BE2C (cell line): ENCODE data around the gene ADTRP.

Source experiments
- DNase-seq: peaks from one replicate; pipeline ENCODE4 v3.0.0-alpha.2; 2020
- H3K27me3 ChIP-seq: fragments of 250-450 bp; sonication (Bioruptor Pico); 2 replicates; pipeline ENCODE4 v1.5.1; 2020; ENCODE audit warnings: mild to moderate bottlenecking
- H3K36me3 ChIP-seq: fragments of 250-450 bp; sonication (Bioruptor Pico); 2 replicates; pipeline ENCODE4 v1.5.1; 2020; ENCODE audit warnings: mild to moderate bottlenecking
- H3K4me1 ChIP-seq: fragments of 250-450 bp; sonication (Bioruptor Pico); 2 replicates; pipeline ENCODE4 v1.5.1; 2020
- H3K4me3 ChIP-seq: 2 replicates; pipeline ENCODE4 v1.5.1; 2011; ENCODE audit warnings: low read depth, low read length
- H3K9me3 ChIP-seq: fragments of 250-450 bp; sonication (Bioruptor Pico); 2 replicates; pipeline ENCODE4 v1.5.1; 2020
- TF ChIP-seq, protein P1 (sequence below): IDR thresholded peaks from 2 replicates; pipeline ENCODE4 v1.5.1; 2012; ENCODE audit warnings: mild to moderate bottlenecking, low read depth, low read length

ADTRP gene

DNA sequence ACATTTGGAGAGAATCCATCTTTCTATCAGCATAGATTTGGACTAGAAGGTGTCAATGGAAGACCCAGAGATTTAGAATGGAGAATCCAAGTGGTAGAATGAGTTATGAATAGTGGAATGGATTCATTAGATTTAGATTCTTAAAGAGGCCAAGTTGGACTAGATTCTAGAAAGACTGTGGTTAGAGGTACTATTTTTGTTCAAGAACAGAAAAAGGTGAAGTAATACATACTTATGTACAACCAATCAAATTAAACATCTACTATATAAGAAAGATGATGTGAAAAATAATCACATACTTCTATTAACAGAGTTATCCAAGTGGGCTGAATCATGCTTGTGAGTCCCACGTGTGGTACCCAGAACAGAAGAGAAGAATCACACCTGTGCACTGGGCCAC lies 33.8 kb upstream of the ADTRP start:
- Histone ChIP-seq H3K36me3 (no peaks in the 10 kb centered on the region), H3K27me3 (no peaks in the 10 kb centered on the region), H3K4me3 (no peak overlapping the region), H3K4me1 (no peaks in the 10 kb centered on the region), H3K9me3 (no peaks in the 10 kb centered on the region)
- TF ChIP-seq, protein P1, sequence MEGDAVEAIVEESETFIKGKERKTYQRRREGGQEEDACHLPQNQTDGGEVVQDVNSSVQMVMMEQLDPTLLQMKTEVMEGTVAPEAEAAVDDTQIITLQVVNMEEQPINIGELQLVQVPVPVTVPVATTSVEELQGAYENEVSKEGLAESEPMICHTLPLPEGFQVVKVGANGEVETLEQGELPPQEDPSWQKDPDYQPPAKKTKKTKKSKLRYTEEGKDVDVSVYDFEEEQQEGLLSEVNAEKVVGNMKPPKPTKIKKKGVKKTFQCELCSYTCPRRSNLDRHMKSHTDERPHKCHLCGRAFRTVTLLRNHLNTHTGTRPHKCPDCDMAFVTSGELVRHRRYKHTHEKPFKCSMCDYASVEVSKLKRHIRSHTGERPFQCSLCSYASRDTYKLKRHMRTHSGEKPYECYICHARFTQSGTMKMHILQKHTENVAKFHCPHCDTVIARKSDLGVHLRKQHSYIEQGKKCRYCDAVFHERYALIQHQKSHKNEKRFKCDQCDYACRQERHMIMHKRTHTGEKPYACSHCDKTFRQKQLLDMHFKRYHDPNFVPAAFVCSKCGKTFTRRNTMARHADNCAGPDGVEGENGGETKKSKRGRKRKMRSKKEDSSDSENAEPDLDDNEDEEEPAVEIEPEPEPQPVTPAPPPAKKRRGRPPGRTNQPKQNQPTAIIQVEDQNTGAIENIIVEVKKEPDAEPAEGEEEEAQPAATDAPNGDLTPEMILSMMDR = no peak
- DNase-seq = no peak

DNA sequence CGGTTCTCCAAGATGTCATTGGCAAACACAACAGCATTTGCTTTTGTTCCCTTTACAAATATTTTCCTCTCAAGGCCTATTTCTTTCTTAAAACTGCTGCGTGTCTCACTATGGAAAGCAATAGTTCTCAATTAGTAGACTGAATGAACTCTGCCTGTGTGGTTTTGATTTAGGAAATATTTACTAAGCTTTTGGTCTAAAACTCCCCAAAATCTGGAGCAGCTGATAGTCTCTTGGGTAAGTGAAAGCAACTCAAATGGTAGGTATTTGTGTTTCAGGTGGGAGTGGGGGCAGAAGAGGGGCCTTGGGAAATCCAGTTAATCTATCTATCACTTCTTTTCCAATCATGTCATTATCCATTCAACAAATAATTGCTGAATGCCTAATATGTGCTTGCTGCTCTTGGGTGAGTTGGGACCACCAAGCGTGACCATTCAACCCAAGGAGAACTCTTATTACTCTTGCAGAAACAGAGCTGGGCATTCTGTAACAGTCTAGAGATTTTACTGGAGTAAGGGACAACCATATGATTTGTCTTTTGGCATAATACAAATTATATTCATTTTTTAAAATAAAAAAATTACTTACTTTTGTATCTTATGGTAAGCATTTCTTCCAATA lies 33.2 kb upstream of the ADTRP start:
- TF ChIP-seq, protein P1 = no peak
- H3K27me3 ChIP-seq = no peaks in the 10 kb centered on the region
- no peaks in the 10 kb centered on the region for H3K36me3 ChIP-seq
- DNase-seq = no peak
- H3K4me3 ChIP-seq = no peak overlapping the region
- H3K9me3 ChIP-seq = no peaks in the 10 kb centered on the region
- no peaks in the 10 kb centered on the region for H3K4me1 ChIP-seq

DNA sequence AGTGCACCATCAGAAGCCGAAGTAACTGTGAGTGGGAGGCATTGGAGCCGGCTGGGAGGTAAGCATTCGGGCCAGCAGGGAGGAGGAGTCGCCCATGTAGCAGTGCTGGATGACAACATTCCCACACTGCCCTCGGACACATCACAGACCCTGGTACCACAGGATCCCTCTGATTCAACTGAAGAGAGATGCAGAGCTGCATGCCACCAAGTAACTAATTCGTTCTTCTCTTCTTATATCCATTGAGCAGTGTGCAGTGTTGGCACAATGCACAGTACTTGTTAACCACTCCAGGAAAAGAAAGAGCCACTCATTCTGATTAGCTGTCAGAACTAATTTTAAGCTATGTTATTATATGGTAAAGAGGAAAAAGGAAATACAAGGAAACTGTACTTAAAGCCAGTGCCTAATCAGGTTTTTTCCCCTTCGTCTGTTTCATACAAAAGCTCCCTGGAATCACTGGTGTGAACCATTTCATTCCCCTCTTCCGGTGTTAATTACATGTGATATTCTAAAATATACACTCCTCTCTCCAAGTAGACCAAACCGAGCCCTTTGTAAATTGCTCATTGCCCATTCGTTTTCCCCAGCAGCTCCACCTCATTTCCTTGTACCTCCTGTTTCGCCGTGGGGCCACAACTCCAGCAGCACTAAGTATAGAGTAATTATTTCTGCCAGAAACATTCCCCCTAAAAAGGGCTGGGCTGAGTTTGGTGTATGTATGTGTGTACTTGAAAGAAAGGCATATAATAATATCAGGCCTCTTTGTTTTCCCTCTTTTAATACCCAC lies 32.4 kb upstream of the ADTRP start:
- H3K4me1 ChIP-seq = no peaks in the 10 kb centered on the region
- no peak for DNase-seq
- no peak overlapping the region for H3K4me3 ChIP-seq

DNA sequence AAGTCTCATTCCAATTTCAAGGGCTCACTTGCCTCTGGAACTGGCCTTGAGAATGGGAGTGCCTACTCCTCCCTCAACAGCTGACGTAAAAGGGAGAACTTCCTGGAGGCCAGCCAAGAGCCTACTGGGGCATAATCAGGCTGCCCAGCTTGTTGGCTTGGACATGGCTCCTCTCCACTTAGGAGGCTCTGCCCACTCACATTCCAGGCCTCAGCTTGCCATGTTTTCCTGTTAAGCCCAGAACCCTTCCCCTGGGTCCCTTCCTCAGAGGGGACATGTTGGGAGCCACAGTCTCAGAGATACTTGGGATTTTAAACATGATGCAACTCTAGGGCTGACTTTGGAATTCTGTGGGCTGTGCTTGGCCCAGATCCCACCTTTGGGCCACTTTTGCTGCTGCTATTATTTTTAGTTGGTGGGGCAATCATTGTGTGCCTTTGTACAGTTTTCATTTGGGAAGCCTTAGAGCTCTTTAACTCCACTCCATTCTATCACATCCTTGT lies 31.5 kb upstream of the ADTRP start:
- Histone ChIP-seq H3K36me3 (no peaks in the 10 kb centered on the region), H3K4me1 (no peaks in the 10 kb centered on the region), H3K9me3 (no peaks in the 10 kb centered on the region), H3K27me3 (no peaks in the 10 kb centered on the region), H3K4me3 (no peak overlapping the region)
- TF ChIP-seq, protein P1 = no peak
- no peak for DNase-seq

More for the DNA sequence above, 32.4 kb upstream of the ADTRP start:
- Histone ChIP-seq H3K36me3 (no peaks in the 10 kb centered on the region), H3K9me3 (no peaks in the 10 kb centered on the region), H3K27me3 (no peaks in the 10 kb centered on the region)
- TF ChIP-seq, protein P1 = no peak

DNA sequence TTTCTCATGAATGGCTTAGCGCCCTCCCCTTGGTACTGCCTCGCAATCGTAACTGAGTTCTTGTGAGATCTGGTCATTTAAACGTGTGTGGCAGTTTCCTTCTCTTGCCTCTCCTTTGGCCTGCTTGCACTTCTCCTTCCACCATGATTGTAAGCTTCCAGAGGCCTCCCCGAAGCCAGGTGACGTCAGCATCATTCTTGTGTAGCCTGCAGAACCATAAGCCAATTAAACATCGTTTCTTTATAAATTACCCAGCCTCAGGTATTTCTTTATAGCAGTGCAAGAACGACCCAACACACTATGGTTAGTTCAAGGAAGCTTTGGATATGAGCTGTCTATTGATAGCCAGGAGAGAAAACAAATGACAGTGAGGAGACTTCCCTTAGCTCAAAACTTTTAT lies 29.5 kb upstream of the ADTRP start:
- no peaks in the 10 kb centered on the region for H3K27me3 ChIP-seq
- DNase-seq = no peak
- no peaks in the 10 kb centered on the region for H3K4me1 ChIP-seq
- H3K36me3 ChIP-seq = no peaks in the 10 kb centered on the region
- TF ChIP-seq, protein P1 = no peak
- no peaks in the 10 kb centered on the region for H3K9me3 ChIP-seq
- H3K4me3 ChIP-seq = no peak overlapping the region
